K562 (cell line): ENCODE measurements around the gene ARHGAP4. TPM values are rescaled to one million over a fixed set of nuclear protein-coding genes. Genes with fewer than 3 reads are reported as not detected.

Experiments used
- CBFB ChIP-seq: sonication (generic); formaldehyde crosslinking; IDR thresholded peaks from 2 replicates; pipeline ENCODE4 v1.4.0; 2020; ENCODE audit warnings: mild to moderate bottlenecking, missing genetic modification reagents
- CREM ChIP-seq: IDR thresholded peaks from 2 replicates; pipeline ENCODE4 v1.6.1; 2014; ENCODE audit warnings: antibody characterized with exemption, low read depth
- HMGN3 ChIP-seq: IDR thresholded peaks from 2 replicates; pipeline ENCODE4 v1.6.1; 2011; ENCODE audit warnings: borderline replicate concordance, low read depth, mild to moderate bottlenecking, mixed read lengths, low read length; ENCODE audit not compliant: insufficient read length; ENCODE audit errors: extremely low read depth
- NFRKB ChIP-seq: fragments of 450-650 bp; IDR thresholded peaks from 2 replicates; pipeline ENCODE4 v1.6.1; 2016; ENCODE audit warnings: low read depth
- NR2C1 ChIP-seq, 2 experiments: fragments of 450-650 bp; IDR thresholded peaks; 2 replicates each; pipeline ENCODE4 v1.6.1; 2017; ENCODE audit warnings: mild to moderate bottlenecking in 2 of 2, antibody characterized with exemption in 1 of 2, inconsistent platforms in 1 of 2, missing compliant biosample characterization in 1 of 2, missing genetic modification characterization in 1 of 2
- PHF8 ChIP-seq: fragments of 200-600 bp; sonication (generic); IDR thresholded peaks from 2 replicates; pipeline ENCODE4 v1.6.1; 2012; ENCODE audit warnings: mixed run types, mild to moderate bottlenecking, inconsistent platforms, low read length, moderate library complexity, borderline replicate concordance
- POLR2G ChIP-seq: fragments of 200-400 bp; formaldehyde crosslinking; IDR thresholded peaks from 2 replicates; pipeline ENCODE4 v1.6.1; 2017; ENCODE audit warnings: low read depth, mild to moderate bottlenecking, antibody characterized with exemption, low read length, moderate library complexity
- PRPF4 ChIP-seq: fragments of 200-400 bp; formaldehyde crosslinking; IDR thresholded peaks from one replicate; pipeline ENCODE4 v1.6.1; 2017; ENCODE audit warnings: low read length, low read depth, mild to moderate bottlenecking; ENCODE audit not compliant: insufficient read depth, poor library complexity, severe bottlenecking
- RBM14 ChIP-seq: fragments of 200-400 bp; formaldehyde crosslinking; IDR thresholded peaks from 2 replicates; pipeline ENCODE4 v1.6.1; 2018; ENCODE audit warnings: low read depth, mild to moderate bottlenecking, low read length, moderate library complexity, borderline replicate concordance; ENCODE audit not compliant: insufficient read depth
- TARDBP ChIP-seq: fragments of 450-650 bp; IDR thresholded peaks from 2 replicates; pipeline ENCODE4 v1.6.1; 2016
- YBX1 ChIP-seq: fragments of 450-650 bp; IDR thresholded peaks from 2 replicates; pipeline ENCODE4 v1.7.1; 2016; ENCODE audit warnings: mild to moderate bottlenecking
- YY1 ChIP-seq, 3 experiments: IDR thresholded peaks; 2 replicates each; pipeline ENCODE4 v1.6.1; 2011; ENCODE audit warnings: low read length in 2 of 3, mild to moderate bottlenecking in 2 of 3, moderate library complexity in 2 of 3, borderline replicate concordance in 1 of 3, control low read depth in 1 of 3, low read depth in 1 of 3; ENCODE audit not compliant: insufficient read depth in 3 of 3, insufficient replicate concordance in 2 of 3, control insufficient read depth in 1 of 3, insufficient read length in 1 of 3; ENCODE audit errors: extremely low read depth in 1 of 3
- ZBED1 ChIP-seq: IDR thresholded peaks from 2 replicates; pipeline ENCODE4 v1.6.1; 2014
- ZNF124 ChIP-seq: sonication (generic); formaldehyde crosslinking; IDR thresholded peaks from 2 replicates; pipeline ENCODE4 v1.8.1; 2022; ENCODE audit warnings: missing genetic modification reagents
- ZNF224 ChIP-seq: sonication (generic); formaldehyde crosslinking; IDR thresholded peaks from 2 replicates; pipeline ENCODE4 v1.8.0; 2022; ENCODE audit warnings: mild to moderate bottlenecking, missing genetic modification reagents
- ZNF239 ChIP-seq: fragments of 250-450 bp; sonication (Bioruptor Pico); IDR thresholded peaks from 2 replicates; pipeline ENCODE4 v1.4.0; 2020; ENCODE audit warnings: mild to moderate bottlenecking
- ZNF311 ChIP-seq: fragments of 250-450 bp; sonication (Bioruptor Pico); IDR thresholded peaks from 2 replicates; pipeline ENCODE4 v1.4.0; 2020; ENCODE audit warnings: mild to moderate bottlenecking, moderate library complexity
- ZNF431 ChIP-seq: sonication (generic); formaldehyde crosslinking; IDR thresholded peaks from 2 replicates; pipeline ENCODE4 v1.8.0; 2022; ENCODE audit warnings: mild to moderate bottlenecking, missing genetic modification reagents
- ZNF436 ChIP-seq: fragments of 250-450, 450-650 bp; sonication (Bioruptor Pico); formaldehyde crosslinking; IDR thresholded peaks from 2 replicates; pipeline ENCODE4 v1.7.0; 2020; ENCODE audit warnings: mild to moderate bottlenecking
- ZNF444 ChIP-seq: fragments of 250-450 bp; sonication (Bioruptor Pico); IDR thresholded peaks from 2 replicates; pipeline ENCODE4 v1.4.0; 2020; ENCODE audit warnings: mild to moderate bottlenecking, moderate library complexity
- ZNF75A ChIP-seq: fragments of 450-650 bp; formaldehyde crosslinking; IDR thresholded peaks from 2 replicates; pipeline ENCODE4 v1.4.0; 2020; ENCODE audit warnings: mild to moderate bottlenecking
- polyA plus RNA-seq, 8 experiments: library from polyadenylated mRNA; depleted of rRNA in 4 of 8; stranded (reverse) in 5 of 8; unstranded in 3 of 8; fragments of >200 nt; fragmentation: Nextera tagmentation in 2 of 8; fragmentation: Illumina TruSeq in 1 of 8; extraction: Ambion mirVana in 2 of 8; extraction: Trizol in 1 of 8; gene quantifications; 2 replicates each; pipeline versions ENCODE4 v1.2.1 to v1.2.3, GENCODE V29; 2011 to 2014; ENCODE audit warnings: inconsistent platforms in 1 of 8, missing spikeins in 1 of 8
- total RNA-seq, 7 experiments: library from RNA; depleted of rRNA in 6 of 7; stranded (reverse); fragments of >200 nt in 6 of 7; fragmentation: Illumina TruSeq in 2 of 7; extraction: Trizol in 2 of 7; gene quantifications; 2 replicates each; pipeline versions ENCODE4 v1.2.1 to v1.2.3, GENCODE V29; 2011 to 2021; ENCODE audit warnings: low replicate concordance in 1 of 7
- TF ChIP-seq, protein P1 (sequence below): fragments of 150-350 bp; IDR thresholded peaks from 2 replicates; pipeline ENCODE4 v1.6.1; 2014; ENCODE audit warnings: low read depth, mild to moderate bottlenecking, low read length, borderline replicate concordance

ARHGAP4 gene
- total and polyA plus RNA-seq, 9 of the 15 experiments (the other 6 are each of a cell fraction or from before 2014, with no cell fraction given) = 0.30 to 81.8 (median 13.5) TPM

DNA sequence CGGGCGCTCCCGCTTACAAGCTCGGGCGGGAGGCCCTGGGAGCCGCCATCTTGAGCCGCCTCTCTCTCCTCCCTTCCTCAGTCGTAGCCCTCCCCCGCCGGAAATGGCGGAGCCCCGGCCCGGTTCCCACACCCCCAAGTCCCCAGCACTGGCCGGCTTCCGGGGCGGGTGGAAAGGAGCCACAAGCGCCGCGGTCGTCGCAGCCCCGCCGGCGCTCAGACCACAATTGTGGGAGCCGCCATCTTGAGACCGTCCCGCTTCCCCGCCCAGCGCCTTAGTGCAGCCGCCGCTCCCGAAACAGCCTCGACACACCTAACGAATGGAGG, 45.0 kb upstream of the ARHGAP4 start (continued):
- TF ChIP-seq, protein P1, sequence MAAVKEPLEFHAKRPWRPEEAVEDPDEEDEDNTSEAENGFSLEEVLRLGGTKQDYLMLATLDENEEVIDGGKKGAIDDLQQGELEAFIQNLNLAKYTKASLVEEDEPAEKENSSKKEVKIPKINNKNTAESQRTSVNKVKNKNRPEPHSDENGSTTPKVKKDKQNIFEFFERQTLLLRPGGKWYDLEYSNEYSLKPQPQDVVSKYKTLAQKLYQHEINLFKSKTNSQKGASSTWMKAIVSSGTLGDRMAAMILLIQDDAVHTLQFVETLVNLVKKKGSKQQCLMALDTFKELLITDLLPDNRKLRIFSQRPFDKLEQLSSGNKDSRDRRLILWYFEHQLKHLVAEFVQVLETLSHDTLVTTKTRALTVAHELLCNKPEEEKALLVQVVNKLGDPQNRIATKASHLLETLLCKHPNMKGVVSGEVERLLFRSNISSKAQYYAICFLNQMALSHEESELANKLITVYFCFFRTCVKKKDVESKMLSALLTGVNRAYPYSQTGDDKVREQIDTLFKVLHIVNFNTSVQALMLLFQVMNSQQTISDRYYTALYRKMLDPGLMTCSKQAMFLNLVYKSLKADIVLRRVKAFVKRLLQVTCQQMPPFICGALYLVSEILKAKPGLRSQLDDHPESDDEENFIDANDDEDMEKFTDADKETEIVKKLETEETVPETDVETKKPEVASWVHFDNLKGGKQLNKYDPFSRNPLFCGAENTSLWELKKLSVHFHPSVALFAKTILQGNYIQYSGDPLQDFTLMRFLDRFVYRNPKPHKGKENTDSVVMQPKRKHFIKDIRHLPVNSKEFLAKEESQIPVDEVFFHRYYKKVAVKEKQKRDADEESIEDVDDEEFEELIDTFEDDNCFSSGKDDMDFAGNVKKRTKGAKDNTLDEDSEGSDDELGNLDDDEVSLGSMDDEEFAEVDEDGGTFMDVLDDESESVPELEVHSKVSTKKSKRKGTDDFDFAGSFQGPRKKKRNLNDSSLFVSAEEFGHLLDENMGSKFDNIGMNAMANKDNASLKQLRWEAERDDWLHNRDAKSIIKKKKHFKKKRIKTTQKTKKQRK = no peak
- peak; percentile 62; the same call in 1 of the 2 replicates for TF ChIP-seq ZBED1
- 0 out of 2 replicates have a peak, but pooled peaks have one; percentile 16 for TF ChIP-seq ZNF431 (CRISPR knock-in tag)
- peak; percentile 78 for TF ChIP-seq HMGN3
- TF ChIP-seq ZNF124 (CRISPR knock-in tag) = no peak
- TF ChIP-seq PRPF4 = no peak
- no peak for TF ChIP-seq ZNF311 (CRISPR knock-in tag)
- TF ChIP-seq ZNF436 (CRISPR knock-in tag) = no peak
- TF ChIP-seq PHF8 = peak; percentile 49; the same call in 1 of the 2 replicates
- TF ChIP-seq POLR2G = peak; percentile 76
- peak; percentile 78; the same call in 1 of the 2 replicates for TF ChIP-seq CBFB (CRISPR knock-in tag)
- TF ChIP-seq ZNF444 (CRISPR knock-in tag) = no peak
- no peak for TF ChIP-seq NR2C1 (IDR thresholded peaks at IDR 0.05)
- peak; percentile 49 for TF ChIP-seq NR2C1 (tag; IDR thresholded peaks at IDR 0.05)
- 0 out of 2 replicates have a peak, but pooled peaks have one; percentile 12 for TF ChIP-seq CREM
- 0 out of 2 replicates have a peak, but pooled peaks have one; percentile 12 for TF ChIP-seq ZNF239
- TF ChIP-seq YBX1 = no peak
- TF ChIP-seq RBM14 = 0 out of 2 replicates have a peak, but pooled peaks have one; percentile 6
- TF ChIP-seq NFRKB = no peak
- TF ChIP-seq ZNF75A = no peak
- TF ChIP-seq YY1 (IDR thresholded peaks at IDR 0.05; ENCODE audit: borderline replicate concordance in 1 of 3, control insufficient read depth in 1 of 3, extremely low read depth in 1 of 3, insufficient read depth in 3 of 3, insufficient read length in 1 of 3, insufficient replicate concordance in 2 of 3, low read depth in 1 of 3, low read length in 2 of 3) = peak; percentile 85 to 93 (median 90)
- no peak for TF ChIP-seq ZNF224 (CRISPR knock-in tag)
- no peak for TF ChIP-seq TARDBP
